GM12872 (cell line): ENCODE data around the gene N4BP3.

Experiments
- TF ChIP-seq, protein P1 (sequence below): IDR thresholded peaks from 3 replicates; pipeline ENCODE4 v1.5.1; 2011; ENCODE audit warnings: low read depth, mild to moderate bottlenecking, low read length, moderate library complexity; ENCODE audit not compliant: insufficient read depth

The N4BP3 gene

DNA sequence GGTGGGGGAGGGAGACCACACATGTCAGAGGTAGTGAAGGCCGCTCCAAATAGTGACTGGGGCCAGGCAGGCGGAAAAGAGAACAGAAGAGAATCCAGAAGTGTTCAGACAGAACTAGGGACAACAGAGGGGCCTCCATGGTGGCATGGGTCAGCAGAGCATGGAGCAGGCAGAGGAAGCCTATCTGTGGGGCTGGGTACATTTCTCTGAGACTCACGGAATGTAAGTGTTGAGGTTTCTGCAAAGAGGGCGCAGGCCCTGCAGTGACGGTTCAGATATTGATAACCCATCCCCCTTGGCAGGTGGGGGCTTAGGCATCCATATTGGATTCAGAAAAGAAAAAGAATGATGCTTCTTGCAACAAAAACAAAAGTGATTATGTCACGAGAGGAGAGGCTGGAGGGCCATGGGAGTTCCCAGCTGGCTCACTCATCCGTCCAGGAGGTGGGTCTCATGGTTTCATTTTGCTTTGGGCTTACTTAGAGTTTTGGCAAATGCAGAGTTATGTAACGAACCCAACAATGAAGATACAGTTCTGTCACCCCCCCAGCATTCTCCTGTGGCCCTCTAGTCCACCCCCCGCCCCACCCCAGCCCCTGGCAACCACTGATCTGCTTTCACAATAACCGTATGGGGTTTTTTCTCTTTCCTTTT, 12.0 kb downstream of the N4BP3 start:
- TF ChIP-seq, protein P1, sequence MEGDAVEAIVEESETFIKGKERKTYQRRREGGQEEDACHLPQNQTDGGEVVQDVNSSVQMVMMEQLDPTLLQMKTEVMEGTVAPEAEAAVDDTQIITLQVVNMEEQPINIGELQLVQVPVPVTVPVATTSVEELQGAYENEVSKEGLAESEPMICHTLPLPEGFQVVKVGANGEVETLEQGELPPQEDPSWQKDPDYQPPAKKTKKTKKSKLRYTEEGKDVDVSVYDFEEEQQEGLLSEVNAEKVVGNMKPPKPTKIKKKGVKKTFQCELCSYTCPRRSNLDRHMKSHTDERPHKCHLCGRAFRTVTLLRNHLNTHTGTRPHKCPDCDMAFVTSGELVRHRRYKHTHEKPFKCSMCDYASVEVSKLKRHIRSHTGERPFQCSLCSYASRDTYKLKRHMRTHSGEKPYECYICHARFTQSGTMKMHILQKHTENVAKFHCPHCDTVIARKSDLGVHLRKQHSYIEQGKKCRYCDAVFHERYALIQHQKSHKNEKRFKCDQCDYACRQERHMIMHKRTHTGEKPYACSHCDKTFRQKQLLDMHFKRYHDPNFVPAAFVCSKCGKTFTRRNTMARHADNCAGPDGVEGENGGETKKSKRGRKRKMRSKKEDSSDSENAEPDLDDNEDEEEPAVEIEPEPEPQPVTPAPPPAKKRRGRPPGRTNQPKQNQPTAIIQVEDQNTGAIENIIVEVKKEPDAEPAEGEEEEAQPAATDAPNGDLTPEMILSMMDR = no peak

DNA sequence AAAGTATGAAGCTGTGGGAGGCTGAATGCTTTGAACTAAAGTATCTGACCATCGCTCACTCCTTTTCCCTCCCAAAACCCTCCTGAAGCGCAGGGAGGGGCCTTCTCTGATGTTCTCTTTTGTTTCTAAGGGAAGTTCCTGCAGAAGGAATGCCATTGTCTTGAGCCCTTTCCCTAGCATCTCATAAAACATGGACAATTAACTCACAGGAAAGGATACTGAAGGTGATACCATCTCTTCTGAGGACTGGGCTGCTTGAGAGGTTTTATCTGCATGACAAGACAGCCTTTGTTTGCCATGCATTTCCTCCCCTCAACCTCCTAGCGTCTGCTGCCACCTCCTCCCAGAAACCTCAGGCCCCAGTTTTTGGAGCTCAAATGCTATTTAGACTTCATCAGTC, 13.2 kb downstream of the N4BP3 start:
- TF ChIP-seq, protein P1 = no peak

DNA sequence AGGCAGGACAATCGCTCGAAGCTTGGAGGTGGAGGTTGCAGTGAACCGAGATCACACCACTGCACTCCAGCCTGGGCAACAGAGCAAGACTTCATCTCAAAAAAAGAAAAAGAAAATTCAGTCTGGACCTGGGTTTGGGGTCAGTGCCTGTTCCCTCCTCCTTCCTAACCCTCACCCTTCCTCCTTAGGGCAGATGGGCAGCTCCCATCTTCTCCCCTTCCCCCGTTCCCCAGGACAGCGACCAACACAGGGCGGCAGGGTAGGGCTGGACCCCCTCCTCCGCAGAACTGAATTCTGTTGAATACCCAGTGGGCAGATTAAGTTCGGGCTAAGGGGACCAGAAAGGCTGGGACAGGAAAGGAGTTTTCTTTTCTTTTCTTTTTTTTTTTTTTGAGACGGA, 16.0 kb downstream of the N4BP3 start:
- TF ChIP-seq, protein P1 = no peak

DNA sequence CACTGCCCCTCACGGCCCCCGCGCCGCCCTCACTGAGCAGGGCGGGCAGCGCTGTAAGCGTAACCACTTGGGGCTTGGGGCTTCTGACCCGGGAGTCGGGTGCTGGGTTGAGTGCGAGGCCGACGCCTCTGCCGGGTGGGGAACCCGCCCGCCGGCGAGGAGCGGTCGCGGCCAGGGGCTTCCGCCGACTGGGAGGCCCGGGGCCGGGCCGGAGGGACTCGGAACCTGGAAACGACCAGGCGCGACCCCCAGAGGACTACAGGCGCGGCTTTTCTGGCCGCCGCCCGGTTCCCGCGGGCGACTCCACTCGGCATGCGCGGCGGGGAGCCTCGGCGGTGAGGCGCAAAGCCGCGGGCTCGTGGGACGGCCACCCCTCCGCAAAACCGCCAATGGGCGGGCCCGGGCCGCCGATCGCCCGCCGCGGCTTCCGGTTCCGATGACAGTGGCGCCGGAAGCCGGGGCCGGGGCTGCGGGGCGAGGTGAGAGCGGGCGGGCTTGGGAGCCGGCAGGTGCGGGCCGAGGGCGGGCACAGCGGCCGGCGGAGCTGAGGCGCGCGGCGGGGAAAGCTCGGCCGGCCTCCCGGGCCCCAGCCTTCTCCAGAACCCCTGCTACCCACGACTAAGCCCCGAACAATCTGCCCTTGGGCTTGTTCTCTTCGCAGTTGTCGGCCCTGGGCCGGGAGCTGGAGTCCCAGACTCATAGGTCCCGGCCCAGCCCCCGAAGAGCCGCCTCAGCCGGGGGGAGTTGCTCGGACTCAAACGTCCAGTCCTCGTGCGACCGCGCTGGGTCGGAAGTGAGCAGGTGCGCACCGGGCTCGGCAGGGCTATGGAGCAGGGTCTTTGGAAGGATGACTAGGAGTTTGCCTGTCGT, 17.5 kb downstream of the N4BP3 start, which contains the start of gene RMND5B:
TSS of gene RMND5B (plus strand) at position 439 of the 870 bp plus-strand sequence. CDS start 7,106 bp downstream, outside the sequence.
- TF ChIP-seq, protein P1 = no peak

DNA sequence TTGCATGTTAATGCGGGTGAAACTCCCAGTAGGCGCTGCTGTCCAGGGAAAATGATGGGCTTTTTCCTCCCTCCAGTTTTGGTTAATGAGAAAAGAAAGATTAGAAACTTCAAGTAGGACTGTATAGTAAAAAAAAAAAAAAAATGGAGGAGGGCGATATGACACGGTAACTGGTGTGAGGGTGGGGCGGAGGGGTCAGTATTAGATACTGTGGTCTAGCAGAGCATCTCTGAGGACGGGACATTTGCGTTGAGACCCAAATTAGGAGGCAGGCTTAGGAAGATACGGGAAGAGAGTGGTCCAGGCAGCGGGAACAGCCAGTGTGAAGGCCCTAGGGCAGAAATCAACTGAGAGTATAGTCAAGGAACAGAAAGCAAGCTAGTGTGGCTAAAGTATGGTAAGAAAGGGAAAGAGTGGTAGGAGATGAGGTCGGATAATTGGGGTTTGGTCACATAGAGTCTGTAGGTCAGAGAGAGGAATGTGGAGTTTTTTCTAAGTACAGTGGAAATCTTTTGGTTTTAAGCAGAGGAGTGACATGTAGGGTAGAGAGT, 18.2 kb downstream of the N4BP3 start:
- TF ChIP-seq, protein P1 = no peak

DNA sequence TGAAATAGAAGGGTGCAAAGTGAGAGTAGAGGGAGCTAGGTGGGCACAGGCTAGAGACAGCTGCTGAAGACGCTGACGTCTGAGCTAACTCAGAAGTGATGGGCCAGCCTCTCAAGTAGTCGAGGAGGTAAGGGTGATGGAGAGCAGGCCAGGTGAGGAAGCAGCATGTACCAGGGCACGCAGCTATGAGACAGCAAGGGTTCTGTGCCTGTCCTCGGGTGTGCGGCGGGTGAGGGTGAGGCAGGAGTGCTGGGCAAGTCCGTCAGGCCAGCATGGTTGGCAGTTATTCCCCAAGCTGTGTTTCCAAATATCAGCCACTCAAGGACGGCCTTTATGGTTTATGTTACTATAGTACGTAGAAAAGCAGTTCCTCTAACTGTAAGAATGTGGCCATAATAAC, 23.7 kb downstream of the N4BP3 start:
- TF ChIP-seq, protein P1 = no peak

DNA sequence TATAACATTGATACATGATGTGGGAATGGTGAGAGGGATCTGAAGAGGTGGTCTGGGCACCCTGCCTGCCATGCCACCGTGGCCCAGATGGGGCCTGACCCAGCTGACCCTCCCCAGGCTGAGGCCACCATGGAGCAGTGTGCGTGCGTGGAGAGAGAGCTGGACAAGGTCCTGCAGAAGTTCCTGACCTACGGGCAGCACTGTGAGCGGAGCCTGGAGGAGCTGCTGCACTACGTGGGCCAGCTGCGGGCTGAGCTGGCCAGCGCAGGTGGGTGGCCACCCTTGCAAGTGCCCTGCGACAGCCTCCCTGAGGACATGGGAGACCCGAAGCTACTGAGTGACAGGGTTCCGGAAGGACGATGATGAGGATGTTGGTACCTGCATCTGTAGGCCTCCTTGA, 24.7 kb downstream of the N4BP3 start:
- TF ChIP-seq, protein P1 = no peak
